Caco-2 (cell line): ENCODE data around the gene NCBP2L. TPM values are rescaled to one million over a fixed set of nuclear protein-coding genes. Genes with fewer than 3 reads are reported as not detected.
"Not testable (repeated sequence)": the region's sequence is repeated elsewhere in the genome, so short reads cannot be mapped to it uniquely, and the experiment has no call there.

ENCODE experiments used
- BruUV-seq: library from RNA; stranded (reverse); fragments of 400-500 nt; replicated peaks from 2 replicates; lab custom pipeline; 2021; lab: Mats Ljungman, UMichigan
- CTCF ChIA-PET: fragments of 300-600 bp; sonication (Branson Sonifier 250); formaldehyde crosslinking; loops from one replicate; lab custom pipeline; 2022; ENCODE audit warnings: antibody characterized with exemption; lab: Charles Lee
- POLR2A ChIA-PET: fragments of 300-600 bp; sonication (Branson Sonifier 250); formaldehyde crosslinking; loops from one replicate; lab custom pipeline; 2022; ENCODE audit warnings: antibody characterized with exemption; lab: Charles Lee
- DNase-seq, 2 experiments: peaks; one replicate each; pipeline versions ENCODE4 v3.0.0 to v3.0.0-alpha.2; 2020 to 2022
- H3K27me3 ChIP-seq: replicated peaks from 2 replicates; pipeline ENCODE4 v1.6.0; 2011; ENCODE audit warnings: low read length; ENCODE audit not compliant: control insufficient read depth, insufficient read depth
- H3K36me3 ChIP-seq: 2 replicates; pipeline ENCODE4 v1.5.1; 2011; ENCODE audit warnings: low read length; ENCODE audit not compliant: control insufficient read depth, insufficient read depth
- H3K4me1 ChIP-seq: fragments of 250-450 bp; sonication (Bioruptor Pico); 2 replicates; pipeline ENCODE4 v1.5.1; 2020; ENCODE audit warnings: mild to moderate bottlenecking
- H3K4me3 ChIP-seq: 2 replicates; pipeline ENCODE4 v1.5.1; 2011; ENCODE audit warnings: low read depth, mild to moderate bottlenecking, control low read depth, low read length
- H3K9me3 ChIP-seq: fragments of 250-450 bp; sonication (Bioruptor Pico); 2 replicates; pipeline ENCODE4 v1.5.1; 2020; ENCODE audit warnings: mild to moderate bottlenecking, moderate library complexity
- H3K27ac Mint-ChIP-seq: one replicate; pipeline ENCODE4 v1.8.0; 2022; ENCODE audit warnings: mixed read lengths; ENCODE audit not compliant: unreplicated experiment
- H3K27me3 Mint-ChIP-seq: one replicate; pipeline ENCODE4 v1.8.0; 2022; ENCODE audit warnings: mixed read lengths; ENCODE audit not compliant: insufficient read depth, unreplicated experiment
- H3K36me3 Mint-ChIP-seq: one replicate; pipeline ENCODE4 v1.8.0; 2022; ENCODE audit warnings: mild to moderate bottlenecking, mixed read lengths; ENCODE audit not compliant: insufficient read depth, unreplicated experiment
- H3K4me1 Mint-ChIP-seq: one replicate; pipeline ENCODE4 v1.8.0; 2022; ENCODE audit warnings: low read depth, mixed read lengths; ENCODE audit not compliant: unreplicated experiment
- H3K4me3 Mint-ChIP-seq: one replicate; pipeline ENCODE4 v1.8.0; 2022; ENCODE audit warnings: mild to moderate bottlenecking, moderate library complexity, mixed read lengths; ENCODE audit not compliant: unreplicated experiment
- H3K9me3 Mint-ChIP-seq: one replicate; pipeline ENCODE4 v1.8.0; 2022; ENCODE audit warnings: mixed read lengths; ENCODE audit not compliant: unreplicated experiment
- CTCF ChIP-seq, 2 experiments: fragments of 200-600 bp in 1 of 2; IDR thresholded peaks; 1 replicate in 1 of 2; 2 replicates in 1 of 2; pipeline versions ENCODE4 v1.5.1 to v1.8.0; 2011 to 2022; ENCODE audit warnings: antibody characterized with exemption in 1 of 2, control low read depth in 1 of 2, inconsistent platforms in 1 of 2, low read depth in 1 of 2, low read length in 1 of 2, mild to moderate bottlenecking in 1 of 2, moderate library complexity in 1 of 2; ENCODE audit not compliant: insufficient read depth in 1 of 2, severe bottlenecking in 1 of 2, unreplicated experiment in 1 of 2
- intact Hi-C: fragments of 100-400 bp; cut with micrococcal nuclease; formaldehyde crosslinking; loops from one replicate; pipeline ENCODE4 v1.10.0; 2022; ENCODE audit not compliant: unreplicated experiment
- total RNA-seq: library from RNA; stranded (reverse); gene quantifications from 2 replicates; pipeline ENCODE4 v1.2.3, GENCODE V29; 2022

The NCBP2L gene
- total RNA-seq, 1 experiment from 2014 or later: not detected

- intact Hi-C loops: no loop called here
- no peaks in the 10 kb centered on the region for H3K4me1 Mint-ChIP-seq
- peaks cover 9% of the 10 kb centered on the region for H3K27me3 Mint-ChIP-seq
- no TSS peak for BruUV-seq
- CTCF ChIA-PET: no interaction called here
- no peak for DNase-seq
- TF ChIP-seq CTCF (IDR thresholded peaks at IDR 0.05; ENCODE audit: insufficient read depth in 1 of 2, low read depth in 1 of 2, low read length in 1 of 2, severe bottlenecking in 1 of 2, unreplicated experiment in 1 of 2): no peak
- H3K36me3 Mint-ChIP-seq: no peaks in the 10 kb centered on the region
- POLR2A ChIA-PET: no interaction called here
- H3K9me3 Mint-ChIP-seq: no peaks in the 10 kb centered on the region
- H3K4me1 ChIP-seq: no peaks in the 10 kb centered on the region
- no peaks in the 10 kb centered on the region for H3K27me3 ChIP-seq
- no peak overlapping the region for H3K27ac Mint-ChIP-seq
- no peaks in the 10 kb centered on the region for H3K36me3 ChIP-seq
- no peak overlapping the region for H3K4me3 Mint-ChIP-seq
- no peaks in the 10 kb centered on the region for H3K9me3 ChIP-seq
- H3K4me3 ChIP-seq: no peak overlapping the region
These were observed 26.9 kb downstream of the NCBP2L start for GRCh38 chrX:107804427-107804826.

DNA sequence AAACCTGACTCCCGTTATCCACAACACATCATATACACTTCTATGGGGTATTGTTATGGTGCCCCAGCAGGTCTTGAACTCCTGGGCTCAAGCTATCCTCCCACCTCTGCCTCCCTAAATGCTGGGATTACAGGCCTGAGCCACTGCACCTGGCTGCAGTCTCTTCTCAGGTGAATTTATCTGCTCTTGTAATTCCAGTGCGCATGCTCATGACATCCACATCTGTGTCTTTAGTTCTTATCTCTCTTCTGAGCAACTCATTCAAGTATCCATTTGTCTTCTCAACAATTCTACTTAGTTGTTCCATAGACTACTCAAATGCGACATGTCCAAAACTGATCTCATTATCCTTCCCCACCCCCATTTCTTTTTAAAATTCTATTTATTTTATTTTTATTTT is 27.6 kb downstream of the NCBP2L start:
- no peak overlapping the region for H3K4me3 Mint-ChIP-seq
- Histone ChIP-seq H3K27me3 (no peaks in the 10 kb centered on the region), H3K36me3 (no peaks in the 10 kb centered on the region), H3K4me3 (no peak overlapping the region), H3K9me3 (no peaks in the 10 kb centered on the region), H3K4me1 (no peaks in the 10 kb centered on the region)
- no peak for TF ChIP-seq CTCF (IDR thresholded peaks at IDR 0.05; ENCODE audit: insufficient read depth in 1 of 2, low read depth in 1 of 2, low read length in 1 of 2, severe bottlenecking in 1 of 2, unreplicated experiment in 1 of 2)
- peaks cover 9% of the 10 kb centered on the region for H3K27me3 Mint-ChIP-seq
- BruUV-seq: no TSS peak
- no peaks in the 10 kb centered on the region for H3K36me3 Mint-ChIP-seq
- no peaks in the 10 kb centered on the region for H3K4me1 Mint-ChIP-seq
- ChIA-PET POLR2A (no interaction called here), CTCF (no interaction called here)
- no peak for DNase-seq
- intact Hi-C loops: no loop called here
- no peak overlapping the region for H3K27ac Mint-ChIP-seq
- no peaks in the 10 kb centered on the region for H3K9me3 Mint-ChIP-seq

DNA sequence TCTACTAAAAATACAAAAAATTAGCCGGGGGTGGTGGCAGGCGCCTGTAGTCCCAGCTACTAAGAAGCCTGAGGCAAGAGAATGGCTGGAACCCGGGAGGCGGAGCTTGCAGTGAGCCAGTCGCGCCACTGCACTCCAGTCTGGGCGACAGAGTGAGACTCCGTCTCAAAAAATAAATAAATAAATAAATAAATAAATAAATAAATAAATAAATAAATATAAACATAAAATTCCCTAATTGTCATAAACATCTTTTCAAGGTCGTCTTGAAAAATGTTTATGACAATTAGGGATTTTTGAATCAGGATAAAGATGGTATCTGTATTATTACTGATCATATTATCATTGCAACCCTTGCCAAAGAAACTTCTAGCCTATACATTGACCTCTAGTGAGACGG is 32.5 kb downstream of the NCBP2L start:
- DNase-seq, H3K4me1 Mint-ChIP-seq, H3K27me3 ChIP-seq, H3K36me3 Mint-ChIP-seq, CTCF ChIA-PET, H3K36me3 ChIP-seq, intact Hi-C loops, H3K4me1 ChIP-seq, POLR2A ChIA-PET, BruUV-seq, H3K9me3 ChIP-seq, H3K27ac Mint-ChIP-seq, H3K27me3 Mint-ChIP-seq, H3K9me3 Mint-ChIP-seq, H3K4me3 Mint-ChIP-seq, H3K4me3 ChIP-seq: not testable (repeated sequence)
